HG03064 (cell line): ENCODE results near the gene HBP1.
"Not testable (repeated sequence)": the region's sequence is repeated elsewhere in the genome, so short reads cannot be mapped to it uniquely, and the experiment has no call there.

Experiments
- ATAC-seq: cut with Tn5 transposase; IDR thresholded peaks from one replicate; pipeline ENCODE4 v1.9.1; 2021; ENCODE audit warnings: low read depth; ENCODE audit not compliant: unreplicated experiment

Gene HBP1, protein sequence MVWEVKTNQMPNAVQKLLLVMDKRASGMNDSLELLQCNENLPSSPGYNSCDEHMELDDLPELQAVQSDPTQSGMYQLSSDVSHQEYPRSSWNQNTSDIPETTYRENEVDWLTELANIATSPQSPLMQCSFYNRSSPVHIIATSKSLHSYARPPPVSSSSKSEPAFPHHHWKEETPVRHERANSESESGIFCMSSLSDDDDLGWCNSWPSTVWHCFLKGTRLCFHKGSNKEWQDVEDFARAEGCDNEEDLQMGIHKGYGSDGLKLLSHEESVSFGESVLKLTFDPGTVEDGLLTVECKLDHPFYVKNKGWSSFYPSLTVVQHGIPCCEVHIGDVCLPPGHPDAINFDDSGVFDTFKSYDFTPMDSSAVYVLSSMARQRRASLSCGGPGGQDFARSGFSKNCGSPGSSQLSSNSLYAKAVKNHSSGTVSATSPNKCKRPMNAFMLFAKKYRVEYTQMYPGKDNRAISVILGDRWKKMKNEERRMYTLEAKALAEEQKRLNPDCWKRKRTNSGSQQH

DNA sequence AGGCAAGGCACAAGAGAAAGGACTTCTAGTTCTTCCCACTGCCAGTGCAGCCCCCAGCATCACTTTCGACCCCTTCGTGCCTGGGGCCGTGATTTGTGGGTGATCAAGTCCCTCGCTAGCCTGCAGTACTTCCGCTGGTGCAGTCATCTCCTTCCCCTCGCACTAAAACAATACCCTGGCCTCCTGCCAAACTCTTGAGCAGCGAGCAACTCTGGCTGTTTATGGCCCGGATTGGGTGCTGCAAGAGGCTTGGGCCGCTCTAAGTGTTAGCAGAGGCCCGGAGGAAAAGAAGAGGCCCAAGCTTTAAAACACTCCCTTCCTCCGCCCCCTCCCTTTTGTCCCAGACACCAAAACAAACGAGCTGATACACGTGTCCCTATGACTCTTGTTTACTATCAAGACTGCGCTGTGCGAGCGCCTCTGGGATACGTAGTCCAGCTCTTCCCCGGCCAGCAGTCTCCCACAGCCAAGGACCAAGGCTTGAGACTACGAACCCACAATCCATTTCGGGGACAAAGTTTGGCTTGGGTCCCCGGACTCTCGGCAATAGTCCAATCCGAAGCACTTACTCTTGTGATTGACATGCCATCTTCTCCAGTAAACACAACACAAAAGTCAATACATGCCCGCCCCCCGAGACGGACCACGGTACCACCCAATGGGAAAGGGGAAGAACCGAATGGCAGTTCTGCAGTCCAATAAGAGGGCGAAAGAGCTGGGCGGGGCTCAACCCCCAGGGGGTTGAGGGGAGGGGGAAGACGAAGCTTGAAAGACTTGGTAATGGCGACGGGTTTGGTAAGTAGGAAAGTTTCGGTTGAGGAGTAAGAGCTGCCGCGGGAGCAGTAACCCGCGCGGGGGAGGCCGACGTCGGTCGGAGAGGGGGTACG lies at the start of gene HBP1:
Gene HBP1 (plus strand): TSS at position 771 of the 887 bp plus-strand sequence. CDS start 10,891 bp downstream, outside the sequence.
- ATAC-seq, result peak; percentile 91

DNA sequence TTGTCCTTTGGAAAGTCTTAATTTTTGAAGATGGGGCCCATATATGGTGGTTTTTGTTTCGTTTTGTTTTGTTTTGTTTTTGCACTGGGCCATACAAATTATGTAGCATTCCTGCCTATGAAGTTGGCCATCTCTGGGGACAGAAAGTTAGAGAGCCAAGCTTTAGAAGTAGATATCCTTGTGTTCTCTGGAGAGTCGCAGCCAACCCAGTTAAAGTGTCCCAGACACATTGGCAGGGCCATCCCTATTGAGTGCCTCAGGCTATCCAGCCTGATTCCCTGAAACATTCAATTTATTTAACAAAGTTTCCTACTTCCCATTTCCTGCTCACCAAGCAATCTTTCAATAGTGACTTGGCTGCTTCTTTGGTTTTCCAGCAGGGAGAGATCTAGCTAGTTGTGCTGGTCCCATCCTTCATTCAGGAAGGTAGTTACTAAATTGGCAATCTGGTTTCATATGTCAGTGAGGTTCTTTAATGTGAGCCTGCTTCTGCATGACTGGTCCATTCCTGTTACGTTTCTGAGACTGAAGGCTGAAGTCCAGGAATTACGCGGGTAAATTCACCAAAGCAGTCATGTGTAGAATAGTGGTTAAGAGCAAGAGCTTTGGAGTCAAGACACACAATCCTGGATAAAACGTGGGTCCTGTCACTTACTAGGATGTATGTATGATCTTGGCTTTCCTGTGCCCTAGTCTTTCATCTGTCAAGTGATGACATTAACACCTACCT lies 49.3 kb upstream of the HBP1 start:
- ATAC-seq, result no peak

DNA sequence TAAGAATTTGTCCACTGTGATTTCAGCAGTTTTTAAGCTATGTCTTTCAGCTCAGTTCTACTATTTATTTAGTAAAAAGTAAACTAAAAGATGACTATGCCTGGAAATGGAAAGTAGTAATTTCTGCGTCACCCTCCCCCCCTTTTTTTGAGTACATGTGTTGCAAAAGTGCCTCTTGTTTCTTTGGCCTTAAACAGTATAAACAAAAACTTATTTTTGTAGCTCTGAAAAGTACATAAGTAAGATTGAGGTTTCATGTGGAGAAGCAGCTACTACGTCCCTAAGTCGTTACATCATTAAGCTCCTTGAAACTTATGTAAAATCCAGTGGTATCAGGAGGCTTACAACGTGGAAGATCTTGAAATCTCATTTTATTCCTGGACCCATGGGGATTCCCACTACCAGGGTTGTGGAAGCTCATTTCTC lies 46.3 kb upstream of the HBP1 start:
- ATAC-seq, result no peak

DNA sequence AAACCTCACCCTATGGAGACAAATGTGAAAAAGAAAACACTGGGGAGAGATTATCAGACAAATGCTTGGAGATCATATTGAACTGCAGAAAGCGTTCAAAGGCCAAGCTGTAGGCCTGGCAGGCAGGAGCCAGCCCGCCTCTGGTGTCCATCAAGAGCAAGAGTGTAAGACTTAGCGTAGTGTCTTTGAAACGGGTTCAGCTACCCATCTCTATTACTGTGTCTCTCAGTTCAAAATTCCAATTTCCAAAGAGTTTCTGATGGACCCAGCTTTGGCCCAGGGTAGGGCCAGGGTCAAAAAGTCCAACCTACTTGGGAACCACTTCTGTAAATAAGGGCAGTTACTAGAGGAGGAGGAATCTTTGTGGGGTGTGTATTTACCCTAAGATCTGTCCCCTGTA lies 45.4 kb upstream of the HBP1 start:
- no peak for ATAC-seq

DNA sequence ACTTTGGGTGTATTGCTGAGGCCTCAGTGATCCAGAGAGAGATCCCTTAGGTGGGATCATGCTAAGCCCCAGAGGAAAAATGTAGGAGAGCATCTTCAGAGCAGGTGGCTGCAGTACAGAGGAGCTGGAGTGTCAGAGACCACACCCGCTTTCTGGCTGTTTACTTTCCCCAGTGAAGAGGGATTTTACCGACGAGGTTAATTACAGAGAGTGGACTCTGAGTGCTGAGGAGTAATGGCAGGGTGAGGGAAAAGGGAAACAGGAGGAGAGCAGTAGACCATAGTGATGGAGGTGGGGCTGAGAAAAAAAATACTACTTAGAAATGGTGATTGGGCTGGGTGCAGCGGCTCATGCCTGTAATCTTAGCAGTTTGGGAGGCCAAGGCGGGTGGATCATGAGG lies 43.3 kb upstream of the HBP1 start:
- ATAC-seq, result no peak

DNA sequence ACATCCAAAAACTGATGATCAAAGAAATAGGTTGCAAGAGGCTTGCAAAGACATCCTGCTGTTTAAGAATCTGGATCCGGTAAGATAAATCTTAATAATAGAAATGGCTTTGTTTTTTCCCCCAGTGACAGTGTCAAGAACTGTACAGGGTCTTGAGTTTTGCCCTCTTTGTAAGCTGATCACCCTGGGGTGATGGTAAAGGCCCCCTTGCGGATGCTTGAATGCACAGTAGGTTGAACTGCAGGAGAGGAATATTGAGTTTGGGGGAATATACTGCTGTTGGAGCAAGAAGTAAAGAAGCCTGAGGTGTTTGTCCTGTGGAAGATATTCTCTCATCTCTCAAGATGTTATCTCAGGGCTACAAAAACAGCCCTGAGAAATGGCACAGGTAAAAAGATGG lies 40.6 kb upstream of the HBP1 start:
- no peak for ATAC-seq

DNA sequence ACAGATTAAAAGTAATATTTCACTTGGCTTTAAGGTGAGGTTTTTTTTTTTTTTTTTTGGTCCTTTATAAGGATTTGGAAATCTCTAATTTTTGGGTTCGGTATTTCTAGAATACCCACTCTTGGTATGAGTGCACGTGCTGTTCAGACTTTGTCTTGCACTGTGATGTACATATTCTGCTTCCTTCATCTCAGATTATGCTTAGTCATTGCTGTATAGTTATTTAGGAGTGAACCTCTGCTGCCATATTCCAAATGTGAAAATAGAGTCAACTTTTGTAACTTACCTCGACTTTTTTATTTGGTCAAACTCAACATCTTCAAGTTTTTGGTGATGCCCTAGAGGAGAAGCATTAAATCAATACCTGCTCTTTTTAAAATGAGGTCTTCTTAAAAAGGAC lies 40.1 kb upstream of the HBP1 start:
- no peak for ATAC-seq

DNA sequence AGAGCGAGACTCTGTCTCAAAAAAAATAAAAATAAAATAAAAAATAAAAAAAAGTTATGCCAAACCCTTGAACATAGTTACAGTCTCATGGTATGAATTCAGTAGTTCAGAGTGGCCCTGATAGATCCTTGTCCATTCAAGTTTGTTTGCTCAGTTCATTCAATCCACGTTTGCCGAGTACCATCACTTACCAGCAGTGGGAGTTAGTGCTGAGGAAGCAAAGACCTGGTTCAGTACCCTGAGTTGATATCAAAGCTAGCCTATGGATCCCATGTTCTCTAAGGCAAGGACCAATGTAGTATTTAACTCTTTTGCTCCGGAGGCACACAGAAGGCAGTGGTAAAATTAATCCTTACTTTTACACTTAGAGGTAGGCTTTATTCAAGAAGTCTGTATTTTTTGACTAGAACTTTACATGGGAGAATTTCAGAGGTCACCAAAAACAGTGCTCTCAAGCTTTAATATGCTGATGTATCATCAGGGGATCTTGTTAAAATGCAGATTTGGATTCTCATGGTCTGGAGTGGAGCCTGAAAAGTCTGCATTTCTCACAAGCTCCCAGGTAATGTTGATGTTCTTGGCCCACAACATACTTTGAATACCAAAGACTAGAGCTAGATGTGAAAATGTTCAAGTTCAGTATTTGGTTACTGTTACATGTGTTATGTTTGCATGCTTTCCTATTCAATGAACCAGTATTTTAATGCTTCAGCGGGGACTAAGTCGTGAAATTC lies 38.1 kb upstream of the HBP1 start:
- ATAC-seq, result no peak

DNA sequence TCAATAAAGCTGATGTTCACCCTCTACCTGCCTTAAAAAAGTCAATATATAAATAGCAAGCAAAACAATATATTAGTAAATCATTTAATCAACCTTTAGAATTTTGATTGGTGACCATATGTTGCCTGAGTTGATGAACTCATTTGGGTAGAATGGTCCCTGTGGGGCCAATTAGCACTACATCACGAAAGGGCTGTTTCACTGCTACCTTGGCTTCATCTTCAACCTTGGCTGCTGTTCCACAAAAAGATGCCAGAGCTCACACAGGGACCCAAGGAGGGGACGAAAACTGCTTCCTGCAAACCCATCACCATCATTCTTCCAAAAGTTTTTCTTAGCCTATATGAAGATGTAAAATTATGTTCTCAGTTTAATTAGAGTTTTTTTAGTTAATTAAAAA lies 35.4 kb upstream of the HBP1 start:
- ATAC-seq, result no peak

DNA sequence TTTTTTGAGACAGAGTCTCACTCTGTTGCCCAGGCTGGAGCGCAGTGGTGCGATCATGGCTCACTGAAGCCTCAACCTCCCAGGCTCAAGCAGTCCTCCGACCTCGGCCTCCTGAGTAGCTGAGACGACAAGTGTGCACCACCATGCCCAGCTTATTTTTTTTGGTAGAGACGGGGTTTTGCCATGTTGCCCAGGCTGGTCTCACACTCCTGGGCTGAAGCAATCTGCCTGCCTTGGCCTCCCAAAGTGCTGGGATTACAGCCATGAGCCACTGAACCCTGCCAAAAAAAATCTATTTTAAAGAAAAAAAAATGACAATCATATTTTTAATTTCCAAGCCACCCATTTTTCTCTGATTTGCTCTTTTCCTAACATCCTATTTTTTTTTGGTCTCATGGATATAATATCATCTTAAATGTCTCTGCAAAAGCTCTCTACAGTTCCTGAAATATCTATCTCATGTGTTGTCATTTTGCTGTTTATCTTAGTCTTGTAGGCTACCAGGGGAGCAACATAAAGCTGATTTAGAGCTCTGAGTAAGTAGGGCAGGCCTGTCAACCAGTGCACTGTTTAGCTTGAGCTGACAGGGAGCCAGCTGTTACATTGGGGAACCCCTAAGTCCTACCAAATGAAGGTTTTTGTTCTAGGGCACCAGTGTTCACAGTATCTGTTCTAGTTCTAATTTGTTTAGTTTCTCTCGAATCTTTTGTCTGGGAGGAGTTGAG lies 29.9 kb upstream of the HBP1 start:
- no peak for ATAC-seq

DNA sequence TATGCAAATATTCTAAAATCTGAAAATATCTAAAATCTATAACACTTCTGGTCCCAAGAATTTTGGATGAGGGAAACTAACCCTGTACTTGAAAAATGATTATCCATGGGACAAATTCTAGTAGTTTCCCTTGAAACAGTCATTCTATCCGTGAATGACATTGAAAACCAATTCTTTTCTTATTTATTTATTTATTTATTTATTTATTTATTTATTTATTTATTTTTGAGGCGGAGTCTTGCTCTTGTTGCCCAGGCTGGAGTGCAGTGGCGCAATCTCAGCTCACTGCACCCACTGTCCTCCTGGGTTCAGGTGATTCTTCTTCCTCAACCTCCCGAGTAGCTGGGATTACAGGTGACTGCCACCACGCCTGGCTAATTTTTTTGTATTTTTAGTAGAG lies 24.9 kb upstream of the HBP1 start:
- not testable (repeated sequence) for ATAC-seq

DNA sequence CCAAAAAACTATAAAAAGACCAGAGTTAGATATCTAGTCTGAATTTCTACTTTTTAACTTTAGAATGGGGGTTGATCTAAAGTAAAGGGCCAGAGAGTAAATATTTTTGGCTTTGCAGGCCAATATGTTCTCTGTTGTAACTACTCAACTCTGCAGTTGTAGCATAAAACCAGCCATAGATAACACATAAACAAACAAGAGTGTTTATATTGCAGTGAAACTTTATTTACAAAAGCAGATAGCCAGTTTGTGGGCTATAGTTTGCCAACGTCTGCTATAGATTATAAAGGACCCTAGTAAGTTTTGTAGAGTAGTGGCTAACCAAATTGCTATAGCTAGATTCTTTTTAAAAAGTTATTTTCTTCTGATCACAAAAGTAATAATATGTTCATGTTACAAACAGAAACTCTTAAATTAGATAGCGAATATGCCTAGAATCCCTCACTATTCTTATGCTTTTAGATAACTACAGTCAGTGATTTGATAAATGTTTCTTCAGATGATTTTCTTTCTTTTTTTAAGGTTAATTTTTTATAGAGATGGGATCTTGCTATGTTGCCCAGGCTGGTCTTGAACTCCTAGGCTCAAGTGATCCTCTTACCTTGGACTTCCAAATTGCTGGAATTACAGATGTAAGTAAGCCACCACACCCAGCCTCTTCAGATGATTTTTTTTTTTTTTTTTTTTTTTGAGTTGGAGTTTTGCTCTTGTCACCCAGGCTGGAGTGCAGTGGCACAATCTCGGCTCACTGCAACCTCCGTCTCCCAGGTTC lies 23.6 kb upstream of the HBP1 start:
- no peak for ATAC-seq

DNA sequence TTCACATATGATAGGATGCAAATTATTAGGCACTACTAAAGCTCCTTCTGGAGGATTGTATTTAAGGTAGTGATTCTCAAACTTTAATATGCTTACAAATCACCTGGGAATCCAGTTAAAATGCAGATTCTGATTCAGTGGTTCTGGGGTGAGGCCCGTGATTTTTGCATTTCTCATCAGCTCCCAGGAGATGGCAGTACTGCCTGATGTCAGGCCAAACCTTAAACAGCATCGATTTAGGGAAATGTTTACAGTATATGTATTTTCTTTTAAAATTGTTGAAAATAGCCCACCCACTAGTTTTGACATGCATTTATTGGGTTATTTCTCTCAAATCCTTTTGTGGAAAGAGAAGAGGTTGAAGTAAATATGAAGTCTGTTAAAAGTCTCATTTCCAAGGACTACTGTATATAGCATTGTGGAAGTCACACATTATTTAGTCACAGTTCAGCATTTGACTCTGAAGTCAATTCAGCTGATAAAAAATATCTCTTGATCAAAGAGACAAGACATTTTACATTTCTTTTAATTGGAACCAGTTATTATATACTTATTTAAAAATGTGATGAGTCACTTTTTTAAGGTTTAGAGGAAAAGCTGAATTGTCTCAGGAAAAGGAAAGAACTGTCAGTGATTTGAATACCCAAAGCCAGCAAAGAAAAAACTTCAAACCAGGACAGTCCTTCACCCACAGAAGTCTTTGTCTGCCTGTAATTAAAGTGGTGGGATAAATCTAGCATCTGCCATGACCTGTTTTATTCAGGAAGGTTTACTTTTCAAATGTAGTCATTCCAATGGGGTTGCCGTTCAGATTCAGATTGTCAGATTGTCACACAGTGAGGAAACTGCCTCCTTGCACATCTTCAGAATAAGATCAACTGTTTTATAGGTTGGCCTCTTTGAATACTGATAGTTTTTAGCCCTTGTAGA lies 21.1 kb upstream of the HBP1 start:
- ATAC-seq, result peak; percentile 74

DNA sequence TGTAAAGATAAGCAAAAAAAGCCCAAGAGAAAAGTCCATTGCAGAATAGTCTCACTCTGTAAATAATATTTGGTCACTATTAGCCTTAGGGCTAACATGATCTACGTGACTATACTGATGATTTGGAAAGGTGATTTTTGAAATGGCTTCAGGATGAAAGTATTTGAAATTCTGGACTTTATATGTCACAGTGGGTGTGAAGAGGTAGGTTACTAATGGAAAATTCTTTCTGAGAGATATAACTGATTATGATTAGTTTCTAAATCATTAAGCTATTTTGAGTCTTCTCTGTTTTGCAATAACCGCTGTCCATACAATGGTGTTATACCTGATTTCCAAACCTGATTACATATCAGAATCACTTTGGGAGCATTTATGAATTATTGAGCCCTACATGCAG lies 20.1 kb upstream of the HBP1 start:
- ATAC-seq, result no peak

DNA sequence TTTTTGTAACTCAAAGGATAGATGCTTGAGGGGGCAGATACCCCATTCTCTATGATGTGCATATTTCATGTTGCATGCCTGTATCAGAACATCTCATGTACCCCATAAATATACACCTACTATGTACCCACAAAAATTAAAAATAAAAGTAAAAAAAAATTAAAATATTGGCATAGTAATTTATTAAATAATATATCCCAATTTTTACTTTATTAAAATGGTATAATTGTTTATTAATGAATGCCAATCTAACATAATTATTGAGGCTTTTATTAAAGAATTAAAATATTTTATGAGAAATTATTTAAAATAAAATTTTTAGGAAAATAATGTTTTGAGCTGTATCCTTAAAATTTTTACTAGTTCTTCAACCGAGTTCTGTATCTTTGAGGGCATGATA lies 18.9 kb upstream of the HBP1 start:
- no peak for ATAC-seq

DNA sequence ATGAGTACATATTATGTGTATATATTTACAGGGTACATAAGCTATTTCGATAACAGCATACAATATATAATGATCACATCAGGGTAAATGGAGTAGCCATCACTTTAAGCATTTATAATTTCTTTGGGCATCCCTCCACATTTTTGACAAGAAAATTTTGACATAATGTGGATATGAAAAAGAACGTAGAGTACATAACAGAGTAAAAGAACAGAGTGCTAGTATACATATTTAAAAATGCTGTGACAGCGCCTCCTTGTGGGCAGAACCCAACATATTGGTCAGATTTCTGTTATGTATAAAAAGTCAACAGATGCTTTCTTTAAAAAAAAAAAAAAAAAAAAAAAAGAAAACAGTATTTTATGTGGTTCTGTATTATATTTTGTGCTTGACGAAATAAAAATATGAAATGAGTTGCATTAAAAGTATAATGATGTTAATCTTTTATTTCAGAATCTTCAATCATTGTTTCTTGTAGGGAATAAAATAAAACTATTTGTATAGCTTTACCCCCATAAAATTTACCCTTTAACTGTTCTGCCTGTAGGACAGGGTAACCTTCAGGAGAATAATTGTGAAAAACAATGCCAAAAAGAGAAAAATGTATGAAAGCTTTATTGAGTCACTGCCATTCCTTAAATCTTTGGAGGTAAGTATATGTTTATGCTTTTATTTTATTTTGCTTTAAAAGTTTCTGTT lies 18.3 kb upstream of the HBP1 start:
- ATAC-seq, result peak; percentile 59

DNA sequence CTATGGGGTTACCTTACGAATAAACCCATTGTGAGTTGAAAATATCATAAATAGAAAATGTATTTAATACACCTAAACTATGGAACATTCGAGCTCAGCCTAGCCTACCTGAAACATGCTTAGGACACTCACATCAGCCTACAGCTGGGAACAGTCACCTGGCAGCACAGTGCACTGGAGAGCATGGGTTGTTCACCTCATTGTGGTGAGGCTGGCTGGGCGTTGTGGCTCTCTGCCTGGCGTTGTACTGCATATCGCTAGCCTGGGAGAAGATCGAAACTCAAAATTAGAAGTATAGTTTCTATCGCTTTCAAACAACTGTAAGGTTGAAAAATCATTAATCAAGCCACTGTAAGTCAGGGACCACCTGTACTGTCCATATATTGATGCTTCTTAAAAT lies 17.3 kb upstream of the HBP1 start:
- no peak for ATAC-seq
